GM04503 (cell line): ENCODE measurements around the gene RTF1.
"Not testable (repeated sequence)": the region's sequence is repeated elsewhere in the genome, so short reads cannot be mapped to it uniquely, and the experiment has no call there.

ENCODE experiments used
- DNase-seq: peaks from one replicate; pipeline ENCODE4 v3.0.0-alpha.2; 2012; ENCODE audit warnings: low read depth

Gene RTF1

GRCh38 chr15:41437448-41437847 lies 20.6 kb downstream of the RTF1 start:
- DNase-seq: no peak

GRCh38 chr15:41438206-41438605 lies 21.3 kb downstream of the RTF1 start:
- no peak for DNase-seq

DNA sequence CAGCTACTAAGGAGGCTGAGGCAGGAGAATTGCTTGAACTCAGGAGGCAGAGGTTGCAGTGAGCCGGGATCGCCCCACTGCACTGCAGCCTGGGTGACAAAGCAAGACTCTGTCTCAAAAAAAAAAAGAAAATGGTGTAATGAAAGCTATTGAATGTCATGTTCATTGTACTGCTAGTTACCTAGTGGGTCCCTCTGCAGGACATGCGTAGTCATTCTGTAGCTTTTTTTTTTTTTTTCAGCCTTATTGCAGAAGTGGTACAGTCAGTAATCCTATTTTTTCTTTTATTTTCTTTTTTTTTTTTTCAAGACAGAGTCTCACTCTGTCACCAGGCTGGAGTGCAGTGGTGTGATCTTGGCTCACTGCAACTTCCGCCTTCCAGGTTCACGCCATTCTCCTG lies 21.9 kb downstream of the RTF1 start:
- not testable (repeated sequence) for DNase-seq

- DNase-seq: no peak
These were observed 26.4 kb downstream of the RTF1 start for GRCh38 chr15:41443275-41443674.

DNA sequence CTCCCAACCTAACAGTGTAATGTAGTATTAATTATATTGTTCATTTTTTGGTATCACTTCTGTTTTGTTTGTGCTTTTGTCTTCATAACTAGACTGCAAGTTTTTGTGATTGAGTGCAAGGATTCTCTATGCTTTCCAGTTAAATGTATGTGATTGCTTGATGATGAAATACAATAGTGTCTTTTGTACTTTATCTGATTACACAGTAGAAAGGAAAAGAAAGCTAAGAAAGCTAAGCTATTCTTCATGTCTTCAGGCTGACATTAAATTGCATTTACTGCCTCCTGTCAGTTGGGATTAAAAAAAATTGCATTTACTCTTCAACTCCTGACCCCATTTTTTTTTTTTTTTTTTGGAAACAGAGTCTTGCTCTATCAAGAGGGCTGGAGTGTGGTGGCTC lies 28.5 kb downstream of the RTF1 start:
- no peak for DNase-seq

DNA sequence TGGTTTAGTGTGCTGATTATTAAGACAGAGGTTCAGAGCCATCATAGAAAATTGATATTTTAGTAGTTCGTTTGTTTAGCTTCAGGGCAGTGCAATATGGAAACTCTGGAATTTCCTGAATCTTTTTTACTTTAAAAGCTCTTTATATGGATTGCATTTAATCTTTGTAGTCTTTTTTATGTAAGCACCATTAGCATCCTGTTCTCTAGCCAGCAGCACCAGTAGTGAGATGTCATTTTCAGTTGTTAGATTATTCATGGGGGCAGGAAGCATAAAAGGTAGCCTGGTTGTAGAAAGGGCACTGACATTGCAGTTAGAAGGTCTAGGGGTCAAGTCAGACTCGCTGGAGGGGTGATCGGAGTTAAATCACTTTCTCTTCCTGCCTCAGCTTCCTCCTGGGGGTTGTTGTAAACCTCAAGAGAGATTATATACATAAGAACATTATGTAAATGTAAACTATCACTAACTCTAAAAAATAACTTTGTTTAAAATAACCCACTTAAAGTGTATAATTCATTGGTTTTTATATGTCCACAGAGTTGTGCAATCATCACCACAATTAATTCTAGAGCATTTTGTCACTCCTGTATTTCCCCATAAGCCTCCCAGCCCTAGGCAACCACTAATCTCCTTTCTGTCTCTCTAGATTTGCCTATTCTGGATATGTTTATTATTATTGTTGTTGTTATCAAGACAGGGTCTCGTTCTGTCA lies 45.3 kb downstream of the RTF1 start:
- no peak for DNase-seq

GRCh38 chr15:41464889-41465580 lies 48.1 kb downstream of the RTF1 start:
- DNase-seq: no peak

DNA sequence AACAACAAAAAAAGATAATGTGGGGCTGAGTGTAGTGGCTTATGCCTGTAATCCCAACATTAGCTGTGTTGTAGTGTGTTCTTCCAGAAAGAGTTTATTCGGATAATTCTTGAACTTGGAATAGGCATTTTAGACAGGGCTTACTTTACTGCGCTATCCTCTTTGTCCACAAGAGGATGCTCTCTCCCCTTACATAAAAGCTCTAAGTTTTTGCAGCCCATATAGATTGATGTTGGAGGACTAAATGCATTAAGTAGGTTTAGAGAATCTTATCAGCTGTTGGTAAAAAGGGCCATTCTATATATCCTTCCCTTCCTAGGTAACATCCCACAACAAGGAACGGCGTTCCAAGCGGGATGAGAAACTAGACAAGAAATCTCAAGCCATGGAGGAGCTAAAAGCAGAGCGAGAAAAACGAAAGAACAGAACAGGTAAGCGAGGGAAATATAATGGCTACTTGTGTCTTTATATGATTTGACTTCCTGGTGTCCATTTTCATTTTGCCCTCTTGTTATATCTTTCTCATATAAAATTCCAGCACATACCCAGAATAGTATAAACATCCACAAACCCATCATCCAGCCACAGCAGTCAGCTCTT lies 49.0 kb downstream of the RTF1 start:
- no peak for DNase-seq

- no peak for DNase-seq
These were observed 49.8 kb downstream of the RTF1 start for GRCh38 chr15:41466711-41467110.

- not testable (repeated sequence) for DNase-seq
These were observed 52.7 kb downstream of the RTF1 start for GRCh38 chr15:41469644-41470043.

GRCh38 chr15:41473418-41473817 lies 56.5 kb downstream of the RTF1 start:
- no peak for DNase-seq

DNA sequence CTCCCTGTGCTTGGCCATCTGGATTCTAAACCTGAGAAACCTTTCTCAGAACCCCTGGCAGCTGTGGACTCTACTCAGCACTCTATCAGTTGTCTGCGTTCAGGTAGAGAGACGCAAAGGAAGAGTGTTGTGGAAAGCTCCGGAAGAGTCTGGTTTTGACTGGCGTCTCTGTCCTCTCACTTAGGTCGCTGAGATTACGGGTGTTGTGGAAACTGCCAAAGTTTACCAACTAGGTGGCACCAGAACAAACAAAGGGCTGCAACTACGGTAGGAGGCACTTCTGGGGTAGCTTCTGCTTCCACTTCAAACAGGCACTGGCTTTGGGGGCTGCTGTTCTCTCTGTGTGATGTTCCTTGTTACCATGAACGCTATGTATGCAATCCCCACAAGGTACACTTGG lies 57.5 kb downstream of the RTF1 start:
- DNase-seq: no peak

GRCh38 chr15:41474941-41475340 lies 58.0 kb downstream of the RTF1 start:
- no peak for DNase-seq

DNA sequence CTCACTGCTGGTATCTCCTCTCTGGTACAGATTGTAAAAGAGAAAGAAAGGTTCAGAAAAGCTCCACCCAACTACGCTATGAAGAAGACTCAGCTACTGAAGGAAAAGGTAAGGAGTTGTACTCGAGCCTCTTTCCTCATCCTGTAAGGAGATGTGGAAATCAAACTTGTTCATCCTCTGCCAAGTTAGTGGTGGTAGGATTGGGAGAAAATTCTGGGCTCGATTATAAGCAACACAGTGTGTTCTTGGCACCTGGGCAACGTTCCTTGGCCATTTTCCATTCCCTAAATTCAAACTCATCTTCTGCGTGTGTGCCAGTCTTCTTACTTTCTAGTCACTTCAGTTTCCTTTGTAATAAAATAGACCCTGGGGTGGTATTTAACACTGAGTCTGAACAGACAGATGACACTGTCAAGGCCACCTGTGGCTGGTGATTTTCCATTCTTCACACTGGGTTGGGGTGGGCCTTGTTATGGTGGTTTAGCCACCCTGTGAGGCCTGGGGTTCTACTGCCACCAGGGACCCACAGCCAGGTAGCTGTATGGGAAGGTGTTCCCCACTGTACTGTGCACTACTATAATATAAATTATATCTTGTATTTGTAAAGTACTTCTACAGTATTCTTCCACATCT lies 59.6 kb downstream of the RTF1 start:
- no peak for DNase-seq

DNA sequence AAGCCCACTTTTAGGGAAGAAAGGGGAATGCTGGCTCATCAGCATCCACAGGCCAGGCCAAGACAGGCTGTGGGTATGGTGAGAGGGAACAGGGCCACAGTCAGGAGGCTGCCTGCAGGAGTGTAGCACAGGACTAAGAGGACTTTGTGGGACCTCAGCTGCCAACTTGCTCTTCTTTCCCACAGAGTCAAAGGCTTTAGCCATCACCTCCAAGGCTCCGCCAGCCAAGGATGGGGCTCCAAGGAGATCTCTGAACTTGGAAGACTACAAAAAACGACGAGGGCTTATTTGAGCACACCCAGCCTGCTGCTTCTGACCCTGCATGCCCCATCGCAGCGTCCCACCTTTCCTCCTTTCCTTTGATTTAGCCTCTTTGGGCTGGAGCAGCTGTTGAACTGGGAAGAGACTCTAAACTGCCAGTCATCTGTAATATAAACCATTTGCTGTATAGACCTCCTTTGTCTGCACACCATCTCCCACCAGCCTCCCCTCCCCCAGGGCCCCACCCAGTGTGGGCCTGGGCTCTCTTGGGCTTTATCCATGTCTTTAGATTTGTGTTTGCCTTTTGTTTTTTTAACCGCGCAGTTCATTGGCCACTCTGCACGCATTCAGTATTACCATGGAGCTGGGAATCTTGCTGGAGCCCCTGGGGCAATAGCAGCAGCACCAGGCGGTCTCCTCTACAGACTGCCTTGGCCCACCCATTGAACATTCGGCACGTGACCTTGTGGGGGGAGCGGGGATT lies 63.7 kb downstream of the RTF1 start:
- DNase-seq: no peak

DNA sequence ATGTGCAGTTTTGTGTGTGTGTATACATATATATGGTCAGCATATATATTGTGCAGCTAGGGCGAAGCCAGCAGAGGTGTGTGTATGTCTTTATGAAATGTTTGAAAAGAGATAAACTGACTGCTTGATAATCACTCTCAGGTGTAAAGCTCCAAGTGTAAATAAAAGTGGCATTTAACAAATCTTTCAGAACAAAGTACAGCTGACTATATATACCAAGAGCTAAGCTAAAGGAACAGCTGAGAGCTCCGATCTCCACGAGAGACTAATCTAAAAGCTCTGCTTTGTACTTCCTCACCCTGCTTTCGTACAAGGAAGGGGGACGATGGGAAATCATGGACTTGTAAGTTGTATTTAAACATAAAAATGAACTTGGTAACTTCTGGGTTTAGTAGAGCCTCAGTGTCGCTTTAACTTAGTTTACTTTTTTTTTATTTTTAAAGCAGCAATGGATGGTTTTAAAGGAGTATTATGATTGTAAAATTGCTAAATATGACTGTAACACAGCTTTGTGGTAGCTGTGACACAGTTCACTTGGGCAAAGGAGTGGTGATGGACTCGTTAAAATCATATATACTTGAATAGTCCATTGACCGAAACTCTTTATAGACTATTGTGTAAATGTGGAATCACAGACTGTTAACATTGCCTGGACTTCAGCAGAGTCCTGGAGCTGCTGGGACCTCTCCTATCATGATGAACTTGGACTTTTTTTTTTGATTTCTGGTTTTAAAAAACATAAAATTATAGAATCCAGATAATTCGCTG lies 65.4 kb downstream of the RTF1 start:
- no peak for DNase-seq

GRCh38 chr15:41483115-41483514 lies 66.2 kb downstream of the RTF1 start:
- DNase-seq: no peak

DNA sequence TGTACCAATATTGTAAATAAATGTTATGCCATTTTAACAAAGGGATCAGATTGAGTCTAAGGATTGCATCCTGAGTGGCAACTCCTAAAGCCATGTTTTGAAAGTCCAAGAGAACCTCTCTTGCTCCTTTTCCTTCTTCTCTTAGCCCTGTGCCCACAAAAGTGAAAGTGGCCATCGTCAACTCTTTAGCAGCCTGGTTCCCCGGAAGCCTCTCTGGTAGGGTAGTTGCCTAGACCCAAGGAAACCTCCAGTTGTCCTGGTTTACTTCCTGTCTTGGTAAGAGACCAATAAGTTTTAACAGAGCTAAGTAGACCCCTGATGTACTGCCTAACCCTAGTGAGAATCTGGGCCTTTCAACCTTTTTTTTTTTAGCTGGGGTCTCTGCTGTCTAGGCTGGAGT lies 66.6 kb downstream of the RTF1 start:
- no peak for DNase-seq

- no peak for DNase-seq
These were observed 68.2 kb downstream of the RTF1 start for GRCh38 chr15:41484937-41485625.

- no peak for DNase-seq
These were observed 69.4 kb downstream of the RTF1 start for GRCh38 chr15:41486286-41486685.

GRCh38 chr15:41487381-41487780 lies 70.5 kb downstream of the RTF1 start:
- no peak for DNase-seq
